ENCODE results near the gene BAZ2A. TPM values are rescaled to one million over a fixed set of nuclear protein-coding genes. Genes with fewer than 3 reads are reported as not detected.

BAZ2A gene
- total RNA-seq, 1 donor from 2014 or later: 37.9 TPM

DNA sequence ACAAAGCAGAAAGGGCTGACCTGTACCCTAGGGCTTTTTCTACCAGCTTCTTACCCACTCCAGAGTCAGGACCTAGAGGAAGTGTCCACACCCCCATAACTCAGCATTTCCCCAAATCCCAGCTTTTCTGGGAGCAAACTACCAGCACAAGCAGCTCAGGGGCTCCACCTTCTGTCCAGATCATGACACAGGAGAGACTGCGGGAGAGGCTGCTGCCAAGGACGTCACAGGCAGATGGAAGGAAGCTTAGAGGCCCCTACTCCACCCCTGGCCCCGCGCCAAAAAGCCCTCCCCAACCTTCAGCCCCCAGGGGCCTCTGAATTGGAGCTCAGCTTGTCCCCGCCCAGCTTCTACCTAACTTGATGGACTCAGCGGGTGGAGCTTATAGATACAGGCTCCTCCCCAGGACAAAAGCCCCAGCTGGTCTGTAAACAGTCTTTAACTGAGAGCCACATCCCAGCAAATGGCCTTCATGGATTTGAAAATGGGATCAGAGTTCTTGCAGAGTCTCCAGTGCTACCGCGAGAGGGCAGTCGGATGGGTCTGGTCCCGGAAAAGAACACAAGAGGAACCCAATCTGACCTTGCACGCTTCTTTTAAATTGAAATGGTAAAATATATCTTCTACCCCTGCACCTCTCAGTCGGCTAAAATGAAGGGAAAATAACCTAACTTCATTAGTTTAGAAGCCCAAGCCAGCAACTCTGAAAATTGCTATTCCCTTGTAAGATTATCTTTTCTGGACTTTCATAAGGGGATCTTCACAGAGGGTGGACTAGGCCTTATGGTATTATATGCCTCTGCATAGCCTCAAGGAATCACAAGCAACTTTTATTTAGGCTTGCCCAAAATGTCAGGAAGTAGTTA, 6.8 kb upstream of the BAZ2A start:
- peak overlapping the region; percentile 86 for H3K4me3 ChIP-seq (ENCODE audit: low read depth, low read length)
- peaks cover 2% of the 10 kb centered on the region for H3K36me3 ChIP-seq (ENCODE audit: control insufficient read depth, insufficient read depth, low read length)
- TF ChIP-seq, protein P1, sequence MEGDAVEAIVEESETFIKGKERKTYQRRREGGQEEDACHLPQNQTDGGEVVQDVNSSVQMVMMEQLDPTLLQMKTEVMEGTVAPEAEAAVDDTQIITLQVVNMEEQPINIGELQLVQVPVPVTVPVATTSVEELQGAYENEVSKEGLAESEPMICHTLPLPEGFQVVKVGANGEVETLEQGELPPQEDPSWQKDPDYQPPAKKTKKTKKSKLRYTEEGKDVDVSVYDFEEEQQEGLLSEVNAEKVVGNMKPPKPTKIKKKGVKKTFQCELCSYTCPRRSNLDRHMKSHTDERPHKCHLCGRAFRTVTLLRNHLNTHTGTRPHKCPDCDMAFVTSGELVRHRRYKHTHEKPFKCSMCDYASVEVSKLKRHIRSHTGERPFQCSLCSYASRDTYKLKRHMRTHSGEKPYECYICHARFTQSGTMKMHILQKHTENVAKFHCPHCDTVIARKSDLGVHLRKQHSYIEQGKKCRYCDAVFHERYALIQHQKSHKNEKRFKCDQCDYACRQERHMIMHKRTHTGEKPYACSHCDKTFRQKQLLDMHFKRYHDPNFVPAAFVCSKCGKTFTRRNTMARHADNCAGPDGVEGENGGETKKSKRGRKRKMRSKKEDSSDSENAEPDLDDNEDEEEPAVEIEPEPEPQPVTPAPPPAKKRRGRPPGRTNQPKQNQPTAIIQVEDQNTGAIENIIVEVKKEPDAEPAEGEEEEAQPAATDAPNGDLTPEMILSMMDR (IDR thresholded peaks at IDR 0.05; ENCODE audit: insufficient read depth, low read length, poor library complexity, severe bottlenecking): peak; percentile 75
- DNase-seq (ENCODE audit: low read depth): peak; percentile 95
- no peaks in the 10 kb centered on the region for H3K27me3 ChIP-seq (ENCODE audit: control insufficient read depth, insufficient read depth, low read length)

DNA sequence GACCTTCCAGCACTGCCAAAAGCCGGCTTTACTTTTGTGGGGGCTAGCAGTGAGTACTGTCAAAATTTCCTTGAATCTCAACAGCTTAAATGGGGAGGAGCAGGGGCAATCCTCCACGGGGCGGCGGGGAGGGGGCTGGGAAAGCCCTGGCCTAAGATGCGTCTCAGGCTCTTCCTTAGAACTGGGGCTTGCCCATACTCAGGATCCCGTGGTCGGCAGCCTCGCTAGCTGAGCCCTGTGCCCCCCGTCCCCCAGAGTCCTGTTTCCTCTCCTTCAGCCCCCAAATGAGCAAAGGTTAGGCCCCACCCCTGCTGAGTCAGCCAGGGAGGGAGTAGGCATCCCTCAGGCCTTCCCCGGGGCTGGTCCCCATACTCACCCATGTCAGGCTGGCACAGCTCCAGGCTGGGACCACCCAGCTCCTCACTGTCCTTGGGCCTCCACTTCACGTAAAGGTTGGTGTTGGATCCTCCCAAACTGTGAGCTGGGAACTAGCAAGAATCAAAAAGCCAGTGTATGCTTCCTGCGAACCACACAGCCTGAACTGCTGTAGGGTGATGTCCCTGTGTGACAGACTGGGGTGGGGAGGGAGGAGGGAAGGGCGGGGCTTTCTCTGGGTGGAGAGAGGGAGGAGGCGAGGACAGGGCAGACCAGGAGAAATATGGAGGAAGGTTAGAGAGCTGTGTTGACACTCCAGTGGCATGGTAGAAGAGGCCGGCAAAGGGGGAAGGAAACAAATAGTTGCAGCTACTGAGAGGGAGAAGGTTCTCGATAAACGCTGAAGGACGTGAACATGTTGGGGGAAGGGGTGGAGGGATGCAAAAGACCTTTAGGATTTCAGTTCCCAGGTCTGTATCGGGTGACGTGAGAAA, 5.9 kb upstream of the BAZ2A start:
- peak overlapping the region; percentile 86 for H3K4me3 ChIP-seq (ENCODE audit: low read depth, low read length)
- peaks cover 2% of the 10 kb centered on the region for H3K36me3 ChIP-seq (ENCODE audit: control insufficient read depth, insufficient read depth, low read length)
- H3K27me3 ChIP-seq (ENCODE audit: control insufficient read depth, insufficient read depth, low read length): no peaks in the 10 kb centered on the region
- no peak for DNase-seq (ENCODE audit: low read depth)
- TF ChIP-seq, protein P1 (IDR thresholded peaks at IDR 0.05; ENCODE audit: insufficient read depth, low read length, poor library complexity, severe bottlenecking): no peak

DNA sequence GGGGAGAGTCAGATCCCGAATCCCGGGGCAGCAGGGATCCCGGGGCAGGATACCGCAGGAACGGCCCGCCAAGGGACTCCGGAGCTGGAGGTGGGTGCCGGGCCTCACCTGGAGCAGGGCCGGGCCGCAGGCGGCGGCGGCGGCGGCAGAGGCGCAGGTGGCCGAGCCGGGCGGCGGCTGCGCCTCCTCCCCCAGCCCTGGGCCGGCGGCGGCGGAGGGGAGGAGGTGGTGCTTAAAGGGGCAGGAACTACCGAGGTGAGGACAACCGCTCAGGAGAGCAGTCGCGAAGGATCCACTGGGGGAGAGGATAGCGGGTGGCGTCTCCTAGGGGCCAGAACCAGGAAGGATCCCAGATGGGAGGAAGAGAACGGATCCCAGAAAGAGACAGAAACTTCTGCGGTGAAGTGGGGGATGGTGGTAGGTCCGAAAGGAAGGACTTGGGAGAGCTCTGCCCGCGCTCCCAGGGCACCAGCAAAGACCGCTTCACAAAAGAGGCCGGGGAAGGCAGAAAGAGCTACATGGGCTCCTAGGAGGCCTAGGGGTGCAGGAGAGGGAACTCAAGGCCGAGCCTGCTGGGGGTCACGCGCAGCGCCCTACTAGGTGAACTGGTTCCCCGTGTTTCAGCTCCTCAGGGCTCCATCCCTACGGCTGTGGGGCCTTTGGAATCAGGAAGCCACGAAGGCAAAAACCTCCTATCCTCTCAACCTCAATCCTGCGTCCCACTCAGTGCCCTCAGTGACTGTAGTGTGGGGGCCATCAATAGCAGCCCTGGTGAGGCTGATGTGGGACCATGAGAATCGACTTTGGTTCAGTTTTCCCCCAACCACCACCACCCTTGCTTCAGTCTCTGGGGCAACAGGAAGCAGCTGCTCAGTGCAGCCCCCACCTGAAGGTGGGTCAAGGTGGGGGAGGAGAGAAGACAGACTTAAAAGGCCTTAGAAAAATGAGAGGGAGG, 5.0 kb upstream of the BAZ2A start:
- peaks cover 2% of the 10 kb centered on the region for H3K36me3 ChIP-seq (ENCODE audit: control insufficient read depth, insufficient read depth, low read length)
- H3K4me3 ChIP-seq (ENCODE audit: low read depth, low read length): peak overlapping the region; percentile 86
- no peaks in the 10 kb centered on the region for H3K27me3 ChIP-seq (ENCODE audit: control insufficient read depth, insufficient read depth, low read length)
- TF ChIP-seq, protein P1 (IDR thresholded peaks at IDR 0.05; ENCODE audit: insufficient read depth, low read length, poor library complexity, severe bottlenecking): peak; percentile 63
- no peak for DNase-seq (ENCODE audit: low read depth)

DNA sequence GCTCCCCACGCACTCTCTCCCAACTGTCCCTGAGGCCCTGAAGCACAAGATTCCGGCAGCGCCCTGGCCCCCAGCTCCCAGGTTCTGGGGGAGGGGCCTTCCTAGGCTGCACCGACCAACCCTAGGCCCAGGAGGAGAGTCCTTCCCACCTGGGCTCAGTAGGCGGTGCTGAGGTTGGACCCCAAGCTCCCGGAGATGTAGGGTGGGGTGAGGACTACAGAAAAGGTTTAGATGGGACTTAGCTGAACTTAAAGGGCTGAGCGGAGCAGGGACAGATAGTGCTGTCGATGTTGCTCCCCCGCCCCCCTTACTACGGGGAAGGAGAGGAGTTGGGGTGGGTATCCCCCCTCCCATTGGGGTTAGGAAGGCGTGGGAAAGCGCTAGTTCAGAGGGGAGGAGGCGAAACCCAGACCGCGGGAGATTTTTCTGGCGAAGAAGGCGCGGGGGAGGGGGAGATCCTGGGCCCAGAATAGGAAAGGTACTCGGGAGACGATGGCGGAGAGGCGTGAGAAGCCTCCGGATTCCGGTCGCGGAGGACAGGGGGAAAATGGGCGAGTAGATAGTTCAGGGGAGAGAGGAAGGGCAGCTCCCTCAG, 4.2 kb upstream of the BAZ2A start:
- peak overlapping the region; percentile 86 for H3K4me3 ChIP-seq (ENCODE audit: low read depth, low read length)
- TF ChIP-seq, protein P1 (IDR thresholded peaks at IDR 0.05; ENCODE audit: insufficient read depth, low read length, poor library complexity, severe bottlenecking): no peak
- DNase-seq (ENCODE audit: low read depth): no peak
- no peaks in the 10 kb centered on the region for H3K27me3 ChIP-seq (ENCODE audit: control insufficient read depth, insufficient read depth, low read length)
- H3K36me3 ChIP-seq (ENCODE audit: control insufficient read depth, insufficient read depth, low read length): peaks cover 2% of the 10 kb centered on the region
